DOHH2 (cell line): ENCODE measurements around the gene FAIM2.
"Not testable (repeated sequence)": the region's sequence is repeated elsewhere in the genome, so short reads cannot be mapped to it uniquely, and the experiment has no call there.

Experiments
- H3F3A ChIP-seq: fragments of 200-600 bp; sonication (generic), shearing (Covaris generic); 2 replicates; pipeline ENCODE4 v1.6.0; 2016; ENCODE audit warnings: antibody characterized with exemption, mild to moderate bottlenecking; ENCODE audit not compliant: control insufficient read depth, insufficient read depth
- H3K27ac ChIP-seq: fragments of 200-600 bp; sonication (generic); 2 replicates; pipeline ENCODE4 v1.5.1; 2014; ENCODE audit warnings: low read depth, mild to moderate bottlenecking, low read length, moderate library complexity
- H3K27me3 ChIP-seq: fragments of 200-600 bp; sonication (generic); 2 replicates; pipeline ENCODE4 v1.6.1; 2014; ENCODE audit warnings: mild to moderate bottlenecking, low read length, mixed read lengths; ENCODE audit not compliant: control insufficient read depth
- H3K36me3 ChIP-seq: fragments of 200-600 bp; sonication (generic); 2 replicates; pipeline ENCODE4 v1.6.1; 2014; ENCODE audit warnings: mild to moderate bottlenecking, low read length, moderate library complexity, mixed read lengths; ENCODE audit not compliant: control insufficient read depth
- H3K4me1 ChIP-seq: fragments of 200-600 bp; sonication (generic); 2 replicates; pipeline ENCODE4 v1.6.1; 2014; ENCODE audit warnings: mild to moderate bottlenecking, low read length, mixed read lengths; ENCODE audit not compliant: control insufficient read depth
- H3K4me2 ChIP-seq: fragments of 200-600 bp; sonication (generic); 2 replicates; pipeline ENCODE4 v1.6.0; 2014; ENCODE audit warnings: mild to moderate bottlenecking, low read length, moderate library complexity
- H3K4me3 ChIP-seq: fragments of 200-600 bp; sonication (generic); 2 replicates; pipeline ENCODE4 v1.5.1; 2014; ENCODE audit warnings: mild to moderate bottlenecking, low read length, mixed read lengths
- H3K79me2 ChIP-seq: fragments of 200-600 bp; sonication (generic); 2 replicates; pipeline ENCODE4 v1.6.1; 2014; ENCODE audit warnings: mild to moderate bottlenecking, low read length, mixed read lengths; ENCODE audit not compliant: control insufficient read depth
- H3K9me2 ChIP-seq: fragments of 200-600 bp; sonication (generic); replicated peaks from 2 replicates; pipeline ENCODE4 v1.6.1; 2014; ENCODE audit warnings: mild to moderate bottlenecking, low read length, mixed read lengths; ENCODE audit not compliant: control insufficient read depth
- H3K9me3 ChIP-seq: fragments of 200-600 bp; sonication (generic); 2 replicates; pipeline ENCODE4 v1.6.1; 2014; ENCODE audit warnings: antibody characterized with exemption, low read length, mixed read lengths; ENCODE audit not compliant: control insufficient read depth, insufficient read depth
- H4K20me1 ChIP-seq: fragments of 200-600 bp; sonication (generic); 2 replicates; pipeline ENCODE4 v1.6.0; 2014; ENCODE audit warnings: low read depth, mild to moderate bottlenecking, antibody characterized with exemption, low read length, moderate library complexity; ENCODE audit not compliant: control insufficient read depth, insufficient read depth
- EZH2phosphoT487 ChIP-seq: fragments of 200-600 bp; sonication (generic); IDR thresholded peaks from 2 replicates; pipeline ENCODE4 v1.6.1; 2017; ENCODE audit warnings: borderline replicate concordance, mild to moderate bottlenecking, antibody characterized with exemption, low read length, moderate library complexity, mixed read lengths
- TF ChIP-seq, protein P1 (sequence below): fragments of 200-600 bp; sonication (generic); IDR thresholded peaks from one replicate; pipeline ENCODE4 v1.5.1; 2014; ENCODE audit warnings: antibody characterized with exemption, mild to moderate bottlenecking, low read depth, low read length; ENCODE audit not compliant: poor library complexity, severe bottlenecking

FAIM2 gene

GRCh38 chr12:49864798-49865090 is 39.0 kb downstream of the FAIM2 start:
- Histone ChIP-seq H3F3A (no peaks in the 10 kb centered on the region), H3K9me2 (no peaks in the 10 kb centered on the region), H3K79me2 (no peaks in the 10 kb centered on the region), H3K36me3 (no peaks in the 10 kb centered on the region), H3K27me3 (peaks cover 7% of the 10 kb centered on the region; the same call in 1 of the 2 replicates), H4K20me1 (no peaks in the 10 kb centered on the region), H3K4me1 (no peaks in the 10 kb centered on the region), H3K4me2 (no peak overlapping the region), H3K4me3 (no peak overlapping the region), H3K27ac (no peak overlapping the region), H3K9me3 (no peaks in the 10 kb centered on the region)
- TF ChIP-seq, protein P1, sequence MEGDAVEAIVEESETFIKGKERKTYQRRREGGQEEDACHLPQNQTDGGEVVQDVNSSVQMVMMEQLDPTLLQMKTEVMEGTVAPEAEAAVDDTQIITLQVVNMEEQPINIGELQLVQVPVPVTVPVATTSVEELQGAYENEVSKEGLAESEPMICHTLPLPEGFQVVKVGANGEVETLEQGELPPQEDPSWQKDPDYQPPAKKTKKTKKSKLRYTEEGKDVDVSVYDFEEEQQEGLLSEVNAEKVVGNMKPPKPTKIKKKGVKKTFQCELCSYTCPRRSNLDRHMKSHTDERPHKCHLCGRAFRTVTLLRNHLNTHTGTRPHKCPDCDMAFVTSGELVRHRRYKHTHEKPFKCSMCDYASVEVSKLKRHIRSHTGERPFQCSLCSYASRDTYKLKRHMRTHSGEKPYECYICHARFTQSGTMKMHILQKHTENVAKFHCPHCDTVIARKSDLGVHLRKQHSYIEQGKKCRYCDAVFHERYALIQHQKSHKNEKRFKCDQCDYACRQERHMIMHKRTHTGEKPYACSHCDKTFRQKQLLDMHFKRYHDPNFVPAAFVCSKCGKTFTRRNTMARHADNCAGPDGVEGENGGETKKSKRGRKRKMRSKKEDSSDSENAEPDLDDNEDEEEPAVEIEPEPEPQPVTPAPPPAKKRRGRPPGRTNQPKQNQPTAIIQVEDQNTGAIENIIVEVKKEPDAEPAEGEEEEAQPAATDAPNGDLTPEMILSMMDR: no peak
- no peak for TF ChIP-seq EZH2phosphoT487

- H3K9me2 ChIP-seq: no peaks in the 10 kb centered on the region
- no peaks in the 10 kb centered on the region for H4K20me1 ChIP-seq
- H3K27ac ChIP-seq: no peak overlapping the region
- H3K9me3 ChIP-seq: no peaks in the 10 kb centered on the region
- H3K27me3 ChIP-seq: peaks cover 7% of the 10 kb centered on the region; the same call in 1 of the 2 replicates
- TF ChIP-seq, protein P1: no peak
- no peak for TF ChIP-seq EZH2phosphoT487
- H3F3A ChIP-seq: no peaks in the 10 kb centered on the region
- H3K4me3 ChIP-seq: no peak overlapping the region
- no peaks in the 10 kb centered on the region for H3K36me3 ChIP-seq
- no peak overlapping the region for H3K4me2 ChIP-seq
- no peaks in the 10 kb centered on the region for H3K79me2 ChIP-seq
- no peaks in the 10 kb centered on the region for H3K4me1 ChIP-seq
Measured at GRCh38 chr12:49863946-49864797, 39.5 kb downstream of the FAIM2 start.

DNA sequence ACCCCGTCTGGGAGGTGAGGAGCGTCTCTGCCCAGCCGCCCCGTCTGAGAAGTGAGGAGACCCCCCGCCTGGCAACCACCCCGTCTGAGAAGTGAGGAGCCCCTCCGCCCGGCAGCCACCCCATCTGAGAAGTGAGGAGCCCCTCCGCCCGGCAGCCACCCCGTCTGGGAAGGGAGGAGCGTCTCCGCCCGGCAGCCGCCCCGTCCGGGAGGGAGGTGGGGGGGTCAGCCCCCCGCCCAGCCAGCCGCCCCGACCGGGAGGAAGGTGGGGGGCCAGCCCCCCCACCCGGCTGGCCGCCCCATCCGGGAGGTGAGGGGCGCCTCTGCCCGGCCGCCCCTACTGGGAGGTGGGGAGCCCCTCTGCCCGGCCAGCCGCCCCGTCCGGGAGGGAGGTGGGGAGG is 42.8 kb downstream of the FAIM2 start:
- H3K4me2 ChIP-seq, H3K79me2 ChIP-seq, H3K4me3 ChIP-seq, H3K27me3 ChIP-seq, H3K27ac ChIP-seq, H3K9me3 ChIP-seq, H3F3A ChIP-seq, H4K20me1 ChIP-seq, H3K4me1 ChIP-seq, H3K36me3 ChIP-seq, H3K9me2 ChIP-seq: not testable (repeated sequence)

GRCh38 chr12:49855890-49856289 is 47.8 kb downstream of the FAIM2 start:
- H3K27ac ChIP-seq, H3K9me3 ChIP-seq, H3K4me3 ChIP-seq, H3K36me3 ChIP-seq, H3K9me2 ChIP-seq, H3F3A ChIP-seq, H3K79me2 ChIP-seq, H4K20me1 ChIP-seq, H3K4me2 ChIP-seq, H3K4me1 ChIP-seq, H3K27me3 ChIP-seq: not testable (repeated sequence)
